MV-4-11 (cell line): Measurements from ENCODE around the gene MNX1.

Experiments used
- DNase-seq: peaks from one replicate; lab custom pipeline; 2025; lab: John Stamatoyannopoulos, UW

MNX1 gene

DNA sequence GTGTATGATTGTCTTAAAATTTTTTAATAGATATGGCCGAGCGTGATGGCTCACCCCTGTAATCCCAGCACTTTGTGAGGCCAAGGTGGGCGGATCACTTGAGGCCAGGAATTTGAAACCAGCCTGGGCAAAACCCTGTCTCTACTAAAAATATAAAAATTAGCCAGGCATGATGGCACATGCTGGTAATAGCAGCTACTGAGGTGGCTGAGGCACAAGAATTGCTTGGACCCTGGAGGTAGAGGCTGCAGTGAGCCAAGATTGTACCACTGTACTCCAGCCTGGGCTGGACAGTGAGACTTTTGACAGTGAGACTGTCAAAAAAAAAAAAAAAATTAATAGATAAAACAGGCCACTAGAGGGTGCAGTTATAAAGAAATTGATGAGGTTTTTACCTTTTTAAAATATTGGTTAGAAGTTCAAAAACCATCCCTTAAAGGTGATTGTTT lies 40.5 kb downstream of the MNX1 start:
- DNase-seq: no peak

DNA sequence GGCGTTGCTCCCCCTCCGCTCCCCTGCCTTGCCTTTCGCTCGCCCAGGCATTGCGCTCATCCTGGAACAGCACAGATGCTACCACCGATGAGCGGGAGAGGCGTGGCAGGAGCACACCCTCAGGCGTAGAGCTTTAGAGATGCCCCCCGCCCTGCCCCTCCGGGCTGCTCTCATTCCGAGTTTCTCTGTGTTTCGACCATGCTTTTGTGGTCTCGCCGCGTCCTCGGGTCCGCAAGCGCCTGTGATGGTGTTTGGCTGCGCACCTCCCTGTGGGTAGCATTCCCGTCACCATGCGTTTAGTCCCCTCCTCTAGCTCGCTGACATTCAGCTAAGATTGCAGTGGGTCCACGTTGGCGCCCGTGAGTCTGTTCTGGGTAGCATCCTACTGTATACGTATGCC lies 42.3 kb downstream of the MNX1 start:
- DNase-seq: no peak

DNA sequence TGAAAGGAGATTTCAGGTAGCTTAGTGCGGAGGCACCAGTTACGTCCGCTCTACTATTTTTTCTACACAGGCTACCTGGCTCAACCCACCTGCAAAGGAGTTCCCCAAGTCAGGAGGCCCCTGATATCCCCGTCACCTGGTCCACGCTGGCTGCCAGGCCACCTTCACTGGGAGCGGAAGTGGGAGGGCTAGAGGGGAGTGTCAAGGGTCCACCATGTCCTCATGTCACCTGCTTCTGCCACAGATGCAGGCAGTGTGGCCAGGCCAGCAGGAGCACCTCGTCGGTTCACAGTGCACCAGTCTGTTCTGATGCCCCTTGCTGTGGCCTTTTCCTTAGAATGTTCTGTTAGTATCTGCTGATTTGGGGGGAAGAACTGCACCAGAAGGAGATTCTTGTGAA lies 44.1 kb downstream of the MNX1 start:
- DNase-seq: no peak

DNA sequence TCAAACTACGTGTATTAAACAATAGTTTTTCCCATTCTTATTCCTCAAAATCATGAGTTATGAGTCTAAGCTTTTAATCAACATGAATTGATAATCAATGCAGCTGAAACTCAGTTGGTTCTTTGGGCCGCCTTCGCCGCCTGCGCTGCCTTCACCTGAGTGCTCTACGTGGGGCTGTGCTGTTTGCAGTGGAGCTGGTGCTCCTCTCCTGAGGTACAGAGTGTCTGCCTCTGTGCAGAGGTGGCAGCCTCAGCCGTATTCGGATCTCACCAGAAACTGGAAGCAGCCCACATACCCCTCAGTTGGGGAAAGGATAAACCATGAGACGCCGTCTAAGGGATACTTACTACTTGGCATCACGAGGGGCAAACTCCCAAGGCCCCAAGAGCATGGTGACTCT lies 45.5 kb downstream of the MNX1 start:
- no peak for DNase-seq

DNA sequence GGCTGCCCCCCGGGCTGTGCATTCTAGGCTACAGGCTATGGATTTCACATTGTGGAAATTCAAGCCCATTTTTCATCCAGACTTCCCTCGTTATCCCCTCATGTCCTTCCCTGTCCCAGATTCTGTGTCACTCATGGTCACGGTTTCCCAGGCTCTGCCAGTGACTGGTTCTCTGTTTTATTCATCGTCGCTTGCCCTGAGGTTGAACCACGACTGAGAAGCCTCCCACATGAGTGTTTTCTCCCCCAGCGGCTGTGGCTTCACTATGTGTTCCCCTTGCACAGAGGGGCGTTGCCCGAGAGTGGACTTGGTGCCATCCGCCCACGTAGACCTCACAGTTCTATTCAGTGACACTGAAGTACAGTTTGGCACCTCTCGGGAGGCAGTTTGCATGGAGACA lies 47.0 kb downstream of the MNX1 start:
- no peak for DNase-seq

DNA sequence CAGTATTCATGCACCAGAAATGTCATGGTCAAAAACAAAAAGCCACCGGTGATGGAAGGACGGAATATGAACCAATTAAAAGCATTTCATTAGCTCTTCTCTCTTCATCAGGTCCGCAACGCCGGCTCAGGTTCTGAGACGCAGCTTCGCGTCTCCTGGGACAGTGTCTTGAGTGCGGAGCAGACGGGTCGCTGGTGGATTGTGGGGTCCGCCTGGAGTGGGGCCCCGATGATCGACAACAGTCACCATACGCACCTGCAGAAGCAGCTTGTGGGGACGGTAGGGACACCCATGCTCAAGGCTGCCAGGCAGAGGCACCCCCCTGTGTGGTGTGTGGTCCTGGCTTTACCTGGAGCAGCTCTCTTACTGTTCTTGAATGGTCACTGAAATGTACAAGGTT lies 47.6 kb downstream of the MNX1 start:
- DNase-seq: no peak

GRCh38 chr7:156962145-156962544 lies 48.3 kb downstream of the MNX1 start:
- no peak for DNase-seq

GRCh38 chr7:156956727-156957126 lies 53.7 kb downstream of the MNX1 start:
- no peak for DNase-seq

GRCh38 chr7:156954941-156955340 lies 55.5 kb downstream of the MNX1 start:
- DNase-seq: no peak
